HCT116 (cell line): Measurements from ENCODE around the gene FGD5. TPM values are rescaled to one million over a fixed set of nuclear protein-coding genes. Genes with fewer than 3 reads are reported as not detected.

Experiments used
- ATAC-seq: fragments of 200-7000 bp; cut with Tn5 transposase; 2 replicates; pipeline ENCODE4 v1.9.1; 2020; ENCODE audit warnings: mild to moderate bottlenecking, moderate library complexity
- BruUV-seq: library from RNA; stranded (reverse); fragments of 400-500 nt; replicated peaks from 2 replicates; lab custom pipeline; 2021; lab: Mats Ljungman, UMichigan
- CTCF ChIA-PET: fragments of 300-600 bp; sonication (Branson Sonifier 250); formaldehyde crosslinking; loops from one replicate; lab custom pipeline; 2021; ENCODE audit warnings: antibody characterized with exemption; lab: Charles Lee
- POLR2A ChIA-PET: fragments of 300-600, 350-600 bp; sonication (Branson Sonifier 250); formaldehyde crosslinking; loops from one replicate; lab custom pipeline; 2021; ENCODE audit warnings: antibody characterized with exemption; lab: Charles Lee
- RAD21 ChIA-PET, 2 experiments: fragments of 300-600 bp; sonication (Branson Sonifier 250); formaldehyde crosslinking; loops; one replicate each; lab custom pipeline; 2023; ENCODE audit warnings: low total read pairs in 2 of 2; ENCODE audit not compliant: uncharacterized antibody in 2 of 2, unreplicated experiment in 2 of 2, low non-redundant PET in 1 of 2; lab: Charles Lee
- DNase-seq: peaks from one replicate; pipeline ENCODE4 v3.0.0-alpha.2; 2010; ENCODE audit warnings: low read depth, low spot score
- H2AFZ ChIP-seq: fragments of 200-600 bp; shearing (Covaris generic), sonication (generic); 2 replicates; pipeline ENCODE4 v1.6.1; 2017; ENCODE audit warnings: low read depth, mixed run types, mixed read lengths, antibody characterized with exemption, low read length; ENCODE audit not compliant: poor library complexity, severe bottlenecking
- H3K27ac ChIP-seq: 2 replicates; pipeline ENCODE4 v1.5.1; 2012; ENCODE audit warnings: low read depth, low read length
- H3K27me3 ChIP-seq: fragments of 200-600 bp; sonication (generic); 2 replicates; pipeline ENCODE4 v1.6.1; 2016; ENCODE audit warnings: mixed run types, low read length, mixed read lengths; ENCODE audit not compliant: insufficient read depth
- H3K36me3 ChIP-seq, 2 experiments: fragments of 200-500 bp in 1 of 2; fragments of 200-600 bp in 1 of 2; sonication (Bioruptor generic) in 1 of 2; sonication (generic) in 1 of 2; 2 replicates each; pipeline versions ENCODE4 v1.5.1 to v1.6.1; 2014 to 2016; ENCODE audit warnings: low read length in 2 of 2, inconsistent platforms in 1 of 2, mixed read lengths in 1 of 2, mixed run types in 1 of 2; ENCODE audit not compliant: insufficient read depth in 2 of 2, control insufficient read depth in 1 of 2
- H3K4me1 ChIP-seq, 2 experiments: fragments of 200-600 bp in 1 of 2; sonication (generic) in 1 of 2; 2 replicates each; pipeline versions ENCODE4 v1.5.1 to v1.6.1; 2012 to 2017; ENCODE audit warnings: low read length in 2 of 2, inconsistent platforms in 1 of 2, mild to moderate bottlenecking in 1 of 2, mixed read lengths in 1 of 2, mixed run types in 1 of 2, moderate library complexity in 1 of 2; ENCODE audit not compliant: insufficient read depth in 2 of 2, control insufficient read depth in 1 of 2
- H3K4me2 ChIP-seq: fragments of 200-600 bp; sonication (generic); 2 replicates; pipeline ENCODE4 v1.6.1; 2017; ENCODE audit warnings: mixed run types, low read length, mixed read lengths
- H3K4me3 ChIP-seq, 2 experiments: fragments of 200-600 bp in 1 of 2; sonication (generic) in 1 of 2; replicated peaks in 1 of 2; 2 replicates each; pipeline ENCODE4 v1.5.1; 2011 to 2016; ENCODE audit warnings: low read length in 2 of 2, control low read depth in 1 of 2, low read depth in 1 of 2, mild to moderate bottlenecking in 1 of 2, mixed read lengths in 1 of 2, mixed run types in 1 of 2
- H3K79me2 ChIP-seq: fragments of 200-600 bp; sonication (generic); 2 replicates; pipeline ENCODE4 v1.6.1; 2017; ENCODE audit warnings: mild to moderate bottlenecking, mixed run types, low read length, moderate library complexity, mixed read lengths; ENCODE audit not compliant: insufficient read depth
- H3K9ac ChIP-seq: fragments of 200-600 bp; sonication (generic); 2 replicates; pipeline ENCODE4 v1.6.1; 2016; ENCODE audit warnings: low read length, mixed read lengths
- H3K9me2 ChIP-seq: fragments of 200-600 bp; sonication (generic), shearing (Covaris generic); 2 replicates; pipeline ENCODE4 v1.6.1; 2017; ENCODE audit warnings: mixed run types, mild to moderate bottlenecking, moderate library complexity; ENCODE audit not compliant: insufficient read depth
- H3K9me3 ChIP-seq, 2 experiments: fragments of 200-500 bp in 1 of 2; fragments of 200-600 bp in 1 of 2; sonication (Bioruptor generic) in 1 of 2; sonication (generic) in 1 of 2; 2 replicates each; pipeline ENCODE4 v1.6.1; 2014 to 2017; ENCODE audit warnings: low read length in 2 of 2, mixed read lengths in 2 of 2, inconsistent platforms in 1 of 2, low read depth in 1 of 2, mild to moderate bottlenecking in 1 of 2, mixed run types in 1 of 2, moderate library complexity in 1 of 2; ENCODE audit not compliant: control insufficient read depth in 1 of 2, insufficient read depth in 1 of 2
- H4K20me1 ChIP-seq: fragments of 200-600 bp; sonication (generic), shearing (Covaris generic); 2 replicates; pipeline ENCODE4 v1.6.1; 2017; ENCODE audit warnings: mixed run types, mild to moderate bottlenecking, moderate library complexity; ENCODE audit not compliant: insufficient read depth
- CTCF ChIP-seq, 3 experiments: fragments of 200-600 bp in 1 of 3; sonication (generic) in 1 of 3; IDR thresholded peaks in 2 of 3; conservative IDR thresholded peaks in 1 of 3; 2 replicates each; pipeline ENCODE4 v1.5.1; 2012 to 2017; ENCODE audit warnings: low read depth in 2 of 3, low read length in 2 of 3, antibody characterized with exemption in 1 of 3, borderline replicate concordance in 1 of 3, control low read depth in 1 of 3, mild to moderate bottlenecking in 1 of 3, mixed read lengths in 1 of 3, mixed run types in 1 of 3, moderate library complexity in 1 of 3; ENCODE audit not compliant: insufficient read depth in 1 of 3
- FOSL1 ChIP-seq: IDR thresholded peaks from 2 replicates; pipeline ENCODE4 v1.6.1; 2012; ENCODE audit warnings: low read depth
- POLR2A ChIP-seq: IDR thresholded peaks from 2 replicates; pipeline ENCODE4 v1.7.0; 2011; ENCODE audit warnings: borderline replicate concordance; ENCODE audit not compliant: insufficient read depth, insufficient read length; ENCODE audit errors: extremely low read depth
- SP1 ChIP-seq: IDR thresholded peaks from 2 replicates; pipeline ENCODE4 v1.6.1; 2012; ENCODE audit warnings: low read depth
- SRF ChIP-seq: IDR thresholded peaks from 2 replicates; pipeline ENCODE4 v1.6.1; 2012; ENCODE audit warnings: low read depth
- TCF7L2 ChIP-seq: IDR thresholded peaks from 2 replicates; pipeline ENCODE4 v1.7.0; 2011; ENCODE audit warnings: borderline replicate concordance, inconsistent platforms; ENCODE audit not compliant: insufficient read depth, insufficient read length; ENCODE audit errors: extremely low read depth
- YY1 ChIP-seq: IDR thresholded peaks from 2 replicates; pipeline ENCODE4 v1.6.1; 2011; ENCODE audit warnings: low read length, low read depth, moderate library complexity, mild to moderate bottlenecking; ENCODE audit not compliant: insufficient replicate concordance; ENCODE audit errors: extremely low read depth
- intact Hi-C: fragments of 100-400 bp; cut with micrococcal nuclease; formaldehyde crosslinking; loops from 2 replicates; pipeline ENCODE4 v1.10.0; 2022
- total RNA-seq: library from RNA; stranded (reverse); gene quantifications from one replicate; pipeline ENCODE4 v1.2.1, GENCODE V29; 2021; ENCODE audit not compliant: unreplicated experiment

FGD5 gene
- total RNA-seq, 1 experiment from 2014 or later: 0.22 TPM

DNA sequence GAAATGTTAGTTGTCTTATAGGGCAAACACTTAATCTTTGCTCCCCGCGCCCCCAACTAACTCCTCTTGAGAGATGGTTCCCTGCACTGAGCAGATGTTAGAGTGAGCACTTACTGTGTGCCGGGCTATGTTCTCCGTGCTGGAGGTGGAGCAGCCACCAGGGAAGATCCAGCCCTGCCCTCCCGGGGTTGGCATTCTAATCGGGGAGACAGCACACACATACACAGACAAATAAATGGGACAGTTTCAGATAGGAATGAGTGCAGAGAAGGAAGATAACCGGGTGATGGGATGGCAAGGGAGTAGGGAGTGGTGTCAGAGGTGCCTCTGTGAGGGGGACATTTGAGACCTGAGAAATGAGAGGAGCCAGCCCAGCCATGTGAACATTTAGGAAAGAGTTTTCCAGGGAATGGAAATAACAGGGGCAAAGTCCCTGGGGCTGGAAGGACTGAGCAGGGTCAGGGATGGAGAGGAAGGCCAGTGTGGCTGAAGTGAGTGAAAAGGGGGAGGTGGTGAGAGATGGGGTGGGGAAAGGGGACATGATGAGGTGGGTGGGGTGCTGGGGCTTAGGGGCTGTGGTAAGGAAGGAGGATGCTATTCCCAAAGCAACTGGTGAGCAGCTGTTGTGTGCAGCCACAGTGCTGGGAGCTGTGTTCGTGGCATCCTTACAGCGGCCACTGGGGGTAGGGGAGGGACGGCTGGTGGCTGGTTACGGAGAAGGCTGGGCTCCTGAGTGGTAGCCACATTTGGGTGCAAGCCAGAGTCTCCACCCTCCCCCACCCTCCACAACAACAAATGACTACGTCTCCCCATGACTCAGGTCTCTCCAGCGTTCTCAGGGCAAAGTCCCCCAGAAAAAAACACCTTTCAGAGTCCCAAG lies 15.4 kb upstream of the FGD5 start:
- Histone ChIP-seq H3K27me3 (no peaks in the 10 kb centered on the region), H3K4me3 (no peak overlapping the region), H3K4me1 (peaks cover 8 to 29% of the 10 kb centered on the region in 2 experiments; a peak in 3 of 4 replicates)
- no TSS peak for BruUV-seq
- POLR2A ChIA-PET: no interaction called here
- ATAC-seq: peak; percentile 88
- TF ChIP-seq CTCF (IDR thresholded peaks at IDR 0.05 in 2 of 3, conservative IDR thresholded peaks at IDR 0.05 in 1 of 3; ENCODE audit: borderline replicate concordance in 1 of 3, insufficient read depth in 1 of 3, low read depth in 2 of 3, low read length in 2 of 3): peak in 1 of 3 experiments; percentile 22; a peak in 1 of 6 replicates
- TF ChIP-seq FOSL1: no peak
- no peak for TF ChIP-seq POLR2A
- TF ChIP-seq YY1: no peak
- no peak for TF ChIP-seq SP1
- no peak for TF ChIP-seq TCF7L2
- TF ChIP-seq SRF: no peak
- TF ChIP-seq, all 23 proteins: peak for 1
- H3K27ac ChIP-seq: no peak overlapping the region
- no peaks in the 10 kb centered on the region for H3K79me2 ChIP-seq
- no peaks in the 10 kb centered on the region for H3K9me2 ChIP-seq
- no peaks in the 10 kb centered on the region for H4K20me1 ChIP-seq
- H3K9ac ChIP-seq: no peak overlapping the region
- CTCF ChIA-PET: interaction anchor here (1.0 kb wide), 1 partner anchor 23 kb away, joined by 3 read pairs; no protein-coding TSS in a partner anchor
- H3K9me3 ChIP-seq: no peaks in the 10 kb centered on the region
- no peaks in the 10 kb centered on the region for H3K36me3 ChIP-seq
- DNase-seq: no peak
- RAD21 ChIA-PET: no interaction called here
- intact Hi-C loops: no loop called here
- no peak overlapping the region for H2AFZ ChIP-seq
- peak overlapping the region; percentile 62 for H3K4me2 ChIP-seq
